Lower lobe of right lung (tissue), 2 donors: ENCODE results near the gene KCNJ15. TPM values are rescaled to one million over a fixed set of nuclear protein-coding genes. Genes with fewer than 3 reads are reported as not detected.
A peak's percentile ranks its signal among the peaks of the same experiment; 100 is the strongest.

Experiments
- ATAC-seq, 2 donors: fragments of 200-7000 bp; cut with Tn5 transposase; one replicate each; pipeline ENCODE4 v1.9.1; 2020 to 2022; ENCODE audit warnings: mild to moderate bottlenecking in 2 of 2, moderate library complexity in 2 of 2
- DNase-seq: peaks from one replicate; pipeline ENCODE4 v3.0.0-alpha.2; 2020
- H3K27ac ChIP-seq: fragments of 200-600 bp; one replicate; pipeline ENCODE4 v1.8.0; 2022
- H3K27me3 ChIP-seq: fragments of 200-600 bp; one replicate; pipeline ENCODE4 v1.8.0; 2022; ENCODE audit warnings: low read depth
- H3K36me3 ChIP-seq: fragments of 200-600 bp; one replicate; pipeline ENCODE4 v1.8.0; 2022; ENCODE audit warnings: mild to moderate bottlenecking
- H3K4me1 ChIP-seq: fragments of 200-600 bp; one replicate; pipeline ENCODE4 v1.8.0; 2022
- H3K4me3 ChIP-seq: fragments of 200-600 bp; one replicate; pipeline ENCODE4 v1.8.0; 2022; ENCODE audit warnings: mild to moderate bottlenecking
- H3K9me3 ChIP-seq: fragments of 200-600 bp; one replicate; pipeline ENCODE4 v1.8.0; 2022
- intact Hi-C: fragments of 100-400 bp; cut with DNase I; formaldehyde crosslinking; loops from one replicate; pipeline ENCODE4 v1.11.0; 2022
- total RNA-seq: library from RNA; stranded (reverse); fragmentation: NEBNext Ultra II Directional; extraction: Animal tissue kit (Norgen Biotek cat#: 25700); gene quantifications from one replicate; pipeline ENCODE4 v1.2.1, GENCODE V29; 2021
- TF ChIP-seq, protein P1 (sequence below): fragments of 200-600 bp; IDR thresholded peaks from one replicate; pipeline ENCODE4 v1.8.0; 2022; ENCODE audit warnings: antibody characterized with exemption, mild to moderate bottlenecking
- donor health status: DM: no; HTN: yes; CAD: no; lungs with severe emphysema.

The KCNJ15 gene
- total RNA-seq, 1 donor from 2014 or later, result 62.7 TPM

- TF ChIP-seq, protein P1, sequence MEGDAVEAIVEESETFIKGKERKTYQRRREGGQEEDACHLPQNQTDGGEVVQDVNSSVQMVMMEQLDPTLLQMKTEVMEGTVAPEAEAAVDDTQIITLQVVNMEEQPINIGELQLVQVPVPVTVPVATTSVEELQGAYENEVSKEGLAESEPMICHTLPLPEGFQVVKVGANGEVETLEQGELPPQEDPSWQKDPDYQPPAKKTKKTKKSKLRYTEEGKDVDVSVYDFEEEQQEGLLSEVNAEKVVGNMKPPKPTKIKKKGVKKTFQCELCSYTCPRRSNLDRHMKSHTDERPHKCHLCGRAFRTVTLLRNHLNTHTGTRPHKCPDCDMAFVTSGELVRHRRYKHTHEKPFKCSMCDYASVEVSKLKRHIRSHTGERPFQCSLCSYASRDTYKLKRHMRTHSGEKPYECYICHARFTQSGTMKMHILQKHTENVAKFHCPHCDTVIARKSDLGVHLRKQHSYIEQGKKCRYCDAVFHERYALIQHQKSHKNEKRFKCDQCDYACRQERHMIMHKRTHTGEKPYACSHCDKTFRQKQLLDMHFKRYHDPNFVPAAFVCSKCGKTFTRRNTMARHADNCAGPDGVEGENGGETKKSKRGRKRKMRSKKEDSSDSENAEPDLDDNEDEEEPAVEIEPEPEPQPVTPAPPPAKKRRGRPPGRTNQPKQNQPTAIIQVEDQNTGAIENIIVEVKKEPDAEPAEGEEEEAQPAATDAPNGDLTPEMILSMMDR, result no peak
- ATAC-seq, result no peak
- peaks cover 45% of the 10 kb centered on the region for H3K4me1 ChIP-seq
Observed at GRCh38 chr21:38287476-38287875, 30.7 kb downstream of the KCNJ15 start.

DNA sequence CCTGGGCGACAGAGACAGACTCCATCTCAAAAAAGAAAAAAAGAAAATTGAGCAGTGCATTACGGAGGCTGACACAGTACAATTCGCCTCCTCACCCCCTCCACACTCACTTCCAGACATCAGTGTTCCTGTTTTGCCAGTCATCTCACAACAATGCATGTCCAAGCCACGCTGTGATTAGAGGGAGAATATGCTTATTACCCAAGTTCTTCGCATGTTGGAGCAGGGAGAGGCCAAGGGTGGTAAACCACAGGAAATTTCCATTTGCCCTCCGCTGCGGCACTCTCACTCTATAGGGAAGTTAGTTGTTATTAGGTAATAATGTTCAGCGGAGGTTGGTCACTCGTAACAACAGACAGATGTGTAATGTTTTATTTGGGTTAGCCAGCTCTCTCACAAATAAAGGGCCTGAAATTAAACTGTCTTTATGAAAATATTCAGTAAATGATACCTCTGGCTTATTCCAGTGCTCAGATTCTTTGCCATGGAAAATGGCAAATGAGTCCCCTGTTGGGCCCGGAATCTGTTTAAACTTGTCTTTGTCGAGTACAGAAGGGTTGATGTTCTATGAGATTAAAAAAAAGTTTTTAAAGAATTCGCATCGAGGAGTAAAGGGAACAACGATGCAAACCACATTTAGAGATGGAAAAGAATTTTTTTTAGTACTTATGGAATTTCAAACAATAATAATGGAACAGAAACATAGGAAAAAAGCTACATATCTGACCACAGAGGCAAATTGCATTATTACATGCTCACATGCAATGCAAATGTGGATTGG, 33.1 kb downstream of the KCNJ15 start:
- Histone ChIP-seq H3K27me3 (no peaks in the 10 kb centered on the region), H3K4me3 (no peak overlapping the region), H3K36me3 (no peaks in the 10 kb centered on the region), H3K27ac (peak overlapping the region; percentile 42), H3K4me1 (peaks cover 51% of the 10 kb centered on the region), H3K9me3 (no peaks in the 10 kb centered on the region)
- TF ChIP-seq, protein P1, result no peak
- DNase-seq (peak; percentile 80), ATAC-seq (peak; percentile 70 to 94)
- intact Hi-C loops, result no loop called here

More at GRCh38 chr21:38287476-38287875, 30.7 kb downstream of the KCNJ15 start:
- no peak for DNase-seq
- intact Hi-C loops, result no loop called here
- Histone ChIP-seq H3K4me3 (no peak overlapping the region), H3K36me3 (no peaks in the 10 kb centered on the region), H3K9me3 (no peaks in the 10 kb centered on the region), H3K27ac (no peak overlapping the region), H3K27me3 (no peaks in the 10 kb centered on the region)

DNA sequence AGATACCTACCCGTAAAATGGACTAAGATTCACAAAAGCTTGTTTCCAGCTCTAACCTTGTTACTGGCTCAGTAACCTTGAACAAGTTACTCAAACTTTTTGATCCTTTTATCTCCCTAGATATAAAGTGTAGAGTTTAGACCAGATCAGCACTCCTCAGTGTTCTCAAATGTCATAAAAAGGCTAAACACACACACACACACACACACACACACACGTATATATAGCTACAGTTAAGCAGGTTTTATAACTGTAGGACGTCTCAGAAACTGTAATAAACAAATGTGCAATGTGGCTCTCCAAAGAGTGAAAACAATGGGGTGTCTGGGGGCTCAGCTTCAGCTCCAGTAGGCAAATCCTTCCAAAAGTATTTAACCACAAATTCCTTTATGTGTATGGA, 34.0 kb downstream of the KCNJ15 start:
- no peak for DNase-seq
- Histone ChIP-seq H3K27ac (no peak overlapping the region), H3K4me3 (no peak overlapping the region), H3K9me3 (no peaks in the 10 kb centered on the region), H3K27me3 (no peaks in the 10 kb centered on the region), H3K36me3 (no peaks in the 10 kb centered on the region), H3K4me1 (peaks cover 59% of the 10 kb centered on the region)
- no peak for ATAC-seq
- TF ChIP-seq, protein P1, result no peak
- intact Hi-C loops, result no loop called here

- DNase-seq (no peak), ATAC-seq (no peak)
- H3K27ac ChIP-seq, result no peak overlapping the region
- TF ChIP-seq, protein P1, result no peak
- peaks cover 65% of the 10 kb centered on the region for H3K4me1 ChIP-seq
- no peak overlapping the region for H3K4me3 ChIP-seq
- no peaks in the 10 kb centered on the region for H3K36me3 ChIP-seq
- H3K9me3 ChIP-seq, result no peaks in the 10 kb centered on the region
- intact Hi-C loops, result no loop called here
- H3K27me3 ChIP-seq, result no peaks in the 10 kb centered on the region
Observed at GRCh38 chr21:38291874-38292273, 35.1 kb downstream of the KCNJ15 start.

GRCh38 chr21:38293113-38293512, 36.3 kb downstream of the KCNJ15 start:
- Histone ChIP-seq H3K4me3 (no peak overlapping the region), H3K27me3 (no peaks in the 10 kb centered on the region), H3K4me1 (peaks cover 63% of the 10 kb centered on the region), H3K36me3 (no peaks in the 10 kb centered on the region), H3K27ac (no peak overlapping the region), H3K9me3 (no peaks in the 10 kb centered on the region)
- DNase-seq (no peak), ATAC-seq (peak; percentile 61 to 67)
- TF ChIP-seq, protein P1, result no peak
- intact Hi-C loops, result no loop called here
